A673 (cell line): ENCODE data around the gene ETV4.

Experiments used
- EZH2 ChIP-seq: fragments of 200-600 bp; sonication (generic); IDR thresholded peaks from 2 replicates; pipeline ENCODE4 v1.6.1; 2017; ENCODE audit warnings: borderline replicate concordance, low read depth, mild to moderate bottlenecking, mixed read lengths, antibody characterized with exemption, low read length; ENCODE audit not compliant: poor library complexity, severe bottlenecking
- TF ChIP-seq, protein P1 (sequence below): fragments of 300-800, 200-600 bp; sonication (generic); conservative IDR thresholded peaks from 2 replicates; pipeline ENCODE4 v1.5.1; 2017; ENCODE audit warnings: low read depth, mild to moderate bottlenecking, antibody characterized with exemption, low read length, moderate library complexity, mixed read lengths

DNA sequence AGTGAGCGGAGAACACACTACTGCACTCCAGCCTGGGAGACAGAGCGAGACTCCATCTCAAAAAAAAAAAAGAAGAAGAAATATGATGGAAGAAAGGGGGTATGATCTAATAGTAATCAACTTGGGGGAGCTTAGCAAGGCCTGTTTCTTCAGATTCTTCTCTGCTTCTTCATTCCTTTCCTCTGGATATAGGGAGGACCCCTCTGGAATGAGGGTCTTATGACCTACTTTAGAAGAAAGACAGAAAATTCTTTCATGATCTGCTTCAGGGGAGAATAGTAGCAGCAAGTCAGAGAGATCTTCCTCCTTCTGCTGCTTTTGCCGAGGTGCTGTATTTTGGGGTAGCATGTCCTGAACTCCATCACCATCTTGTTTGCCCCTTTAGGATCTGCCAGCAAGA is 44.9 kb upstream of the ETV4 start:
- TF ChIP-seq, protein P1, sequence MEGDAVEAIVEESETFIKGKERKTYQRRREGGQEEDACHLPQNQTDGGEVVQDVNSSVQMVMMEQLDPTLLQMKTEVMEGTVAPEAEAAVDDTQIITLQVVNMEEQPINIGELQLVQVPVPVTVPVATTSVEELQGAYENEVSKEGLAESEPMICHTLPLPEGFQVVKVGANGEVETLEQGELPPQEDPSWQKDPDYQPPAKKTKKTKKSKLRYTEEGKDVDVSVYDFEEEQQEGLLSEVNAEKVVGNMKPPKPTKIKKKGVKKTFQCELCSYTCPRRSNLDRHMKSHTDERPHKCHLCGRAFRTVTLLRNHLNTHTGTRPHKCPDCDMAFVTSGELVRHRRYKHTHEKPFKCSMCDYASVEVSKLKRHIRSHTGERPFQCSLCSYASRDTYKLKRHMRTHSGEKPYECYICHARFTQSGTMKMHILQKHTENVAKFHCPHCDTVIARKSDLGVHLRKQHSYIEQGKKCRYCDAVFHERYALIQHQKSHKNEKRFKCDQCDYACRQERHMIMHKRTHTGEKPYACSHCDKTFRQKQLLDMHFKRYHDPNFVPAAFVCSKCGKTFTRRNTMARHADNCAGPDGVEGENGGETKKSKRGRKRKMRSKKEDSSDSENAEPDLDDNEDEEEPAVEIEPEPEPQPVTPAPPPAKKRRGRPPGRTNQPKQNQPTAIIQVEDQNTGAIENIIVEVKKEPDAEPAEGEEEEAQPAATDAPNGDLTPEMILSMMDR = no peak
- no peak for TF ChIP-seq EZH2
